Common myeloid progenitor, CD34-positive (primary cell): ENCODE results near the gene C11orf97.

ENCODE experiments used
- CTCF ChIA-PET: fragments of 350-600 bp; sonication (Branson Sonifier 250); formaldehyde crosslinking; loops from one replicate; lab custom pipeline; 2021; ENCODE audit warnings: antibody characterized with exemption; lab: Charles Lee
- POLR2A ChIA-PET: fragments of 350-600 bp; sonication (Branson Sonifier 250); formaldehyde crosslinking; loops from one replicate; lab custom pipeline; 2021; ENCODE audit warnings: antibody characterized with exemption; lab: Charles Lee
- DNase-seq, 3 donors: peaks; one replicate each; pipeline versions ENCODE4 v3.0.0 to v3.0.0-alpha.2; 2013
- H3K27ac ChIP-seq, 2 experiments: 1 replicate in 1 of 2; 2 replicates in 1 of 2; pipeline ENCODE4 v1.7.0; 2013; ENCODE audit warnings: inconsistent platforms in 2 of 2, low read length in 2 of 2, mild to moderate bottlenecking in 2 of 2, low read depth in 1 of 2, moderate library complexity in 1 of 2; ENCODE audit not compliant: severe bottlenecking in 2 of 2, insufficient read depth in 1 of 2, poor library complexity in 1 of 2
- H3K27me3 ChIP-seq, 5 experiments: replicated peaks in 2 of 5; 1 replicate in 3 of 5; 2 replicates in 2 of 5; pipeline versions ENCODE4 v1.6.1 to v1.7.0; 2013; ENCODE audit warnings: low read length in 4 of 5, mild to moderate bottlenecking in 2 of 5, moderate library complexity in 2 of 5, inconsistent platforms in 1 of 5; ENCODE audit not compliant: insufficient read depth in 5 of 5, control insufficient read depth in 4 of 5
- H3K36me3 ChIP-seq, 4 experiments: 1 replicate in 2 of 4; 2 replicates in 2 of 4; pipeline versions ENCODE4 v1.6.1 to v1.7.0; 2013; ENCODE audit warnings: low read length in 3 of 4, control low read depth in 1 of 4, mild to moderate bottlenecking in 1 of 4; ENCODE audit not compliant: control insufficient read depth in 4 of 4, insufficient read depth in 4 of 4
- H3K4me1 ChIP-seq, 4 experiments: 1 replicate in 3 of 4; 2 replicates in 1 of 4; pipeline versions ENCODE4 v1.6.1 to v1.7.1; 2013; ENCODE audit warnings: low read length in 3 of 4, mild to moderate bottlenecking in 3 of 4, control low read depth in 1 of 4, inconsistent platforms in 1 of 4, moderate library complexity in 1 of 4; ENCODE audit not compliant: control insufficient read depth in 4 of 4, insufficient read depth in 4 of 4; ENCODE audit errors: control extremely low read depth in 1 of 4
- H3K4me3 ChIP-seq, 7 experiments: 1 replicate in 4 of 7; 2 replicates in 3 of 7; pipeline versions ENCODE4 v1.5.1 to v1.7.0; 2013; ENCODE audit warnings: mild to moderate bottlenecking in 7 of 7, low read length in 6 of 7, moderate library complexity in 6 of 7, inconsistent platforms in 2 of 7, low read depth in 2 of 7, control low read depth in 1 of 7; ENCODE audit not compliant: insufficient read depth in 4 of 7, control insufficient read depth in 1 of 7; ENCODE audit errors: extremely low read depth in 1 of 7
- H3K9me3 ChIP-seq, 5 experiments: 1 replicate in 4 of 5; 2 replicates in 1 of 5; pipeline versions ENCODE4 v1.6.1 to v1.7.1; 2013; ENCODE audit warnings: low read length in 4 of 5, mild to moderate bottlenecking in 2 of 5, inconsistent platforms in 1 of 5, low read depth in 1 of 5, moderate library complexity in 1 of 5; ENCODE audit not compliant: control insufficient read depth in 4 of 5, insufficient read depth in 2 of 5; ENCODE audit errors: control extremely low read depth in 1 of 5
- WGBS: methylation state at CpG from one replicate; pipeline ENCODE4 v1.1.5; 2013; ENCODE audit not compliant: insufficient coverage; 5-methylcytosine and 5-hydroxymethylcytosine counted together

The C11orf97 gene

DNA sequence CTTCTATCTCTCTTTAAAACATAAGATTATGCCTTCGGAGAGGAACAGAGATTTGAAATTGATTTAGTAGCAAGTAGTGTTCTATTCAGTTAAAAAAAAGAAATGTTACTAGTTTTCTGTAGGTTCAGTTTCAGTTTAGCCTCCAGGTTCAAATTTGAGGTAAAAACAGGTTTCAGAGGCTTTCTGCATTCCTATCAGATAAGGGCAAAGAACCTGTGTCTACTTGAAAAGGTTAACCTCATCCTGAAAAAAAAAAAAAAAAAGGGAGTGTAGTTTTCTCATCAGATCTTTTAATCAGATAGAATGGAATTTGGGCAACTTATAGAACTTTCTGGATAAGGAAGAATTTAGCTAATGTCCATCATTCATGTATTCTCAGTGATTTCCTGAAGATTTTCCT is 12.1 kb downstream of the C11orf97 start:
- H3K4me1 ChIP-seq, result peaks cover 3 to 15% (median 8%) of the 10 kb centered on the region in 4 experiments
- H3K27ac ChIP-seq, result no peak overlapping the region
- H3K4me3 ChIP-seq, result no peak overlapping the region
- ChIA-PET POLR2A (no interaction called here), CTCF (interaction anchor here (9.1 kb wide), 1 partner anchor 72 kb away, joined by 109 read pairs; no protein-coding TSS in a partner anchor)
- no peak for DNase-seq
- no CpG with 5 or more reads among the region's 1 CpG for WGBS
- H3K9me3 ChIP-seq, result no peaks in the 10 kb centered on the region
- H3K36me3 ChIP-seq, result no peaks in the 10 kb centered on the region
- no peaks in the 10 kb centered on the region for H3K27me3 ChIP-seq

DNA sequence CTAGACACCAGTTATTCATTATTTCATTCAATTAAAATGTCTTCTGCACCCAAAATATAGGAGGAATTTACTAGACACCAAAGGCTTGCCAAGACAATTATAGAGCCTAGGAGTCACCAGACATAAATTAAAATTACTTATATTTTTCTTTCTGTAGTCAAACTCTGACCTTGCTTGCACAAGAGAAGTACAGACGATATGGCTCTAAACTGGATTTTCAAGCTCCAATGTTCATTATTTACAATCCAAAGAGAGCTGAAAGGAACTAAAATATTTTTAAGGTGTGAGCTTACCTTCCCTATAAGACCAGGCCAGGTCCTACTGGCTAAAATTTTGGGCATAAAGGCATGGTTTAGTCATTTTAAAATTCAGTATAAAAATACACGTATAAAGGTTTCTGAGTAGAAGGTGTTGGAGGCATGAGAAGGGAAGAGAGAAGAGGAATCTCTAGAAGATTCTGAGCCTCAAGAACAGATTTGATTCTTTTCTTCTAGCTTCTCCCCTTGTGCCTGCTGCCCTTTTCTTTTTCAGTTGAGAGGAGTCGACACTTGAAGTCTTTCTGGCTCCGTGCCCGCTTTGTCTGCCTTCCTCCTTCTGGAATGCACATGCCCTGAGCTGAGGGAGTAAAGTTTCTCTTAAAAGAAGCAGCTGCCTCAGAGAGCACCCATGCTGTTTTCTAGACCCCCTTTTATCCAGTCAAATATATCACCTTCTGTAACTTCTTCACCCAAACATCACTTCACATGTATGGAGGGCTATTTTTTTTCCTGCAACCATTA is 13.5 kb downstream of the C11orf97 start:
- peaks cover 3 to 15% (median 8%) of the 10 kb centered on the region in 4 experiments for H3K4me1 ChIP-seq
- CTCF ChIA-PET, result interaction anchor here (0.9 to 1.4 kb wide), 3 partner anchors 9 to 72 kb away, joined by 3 to 5 read pairs (median 5); no protein-coding TSS in a partner anchor
- POLR2A ChIA-PET, result no interaction called here
- WGBS, result 100% methylated on average over 1 of the region's 5 CpGs
- H3K27ac ChIP-seq, result no peak overlapping the region
- H3K9me3 ChIP-seq, result no peaks in the 10 kb centered on the region
- H3K4me3 ChIP-seq, result no peak overlapping the region
- no peaks in the 10 kb centered on the region for H3K27me3 ChIP-seq
- H3K36me3 ChIP-seq, result no peaks in the 10 kb centered on the region
- DNase-seq, result peak; percentile 17 to 72 (median 67)

DNA sequence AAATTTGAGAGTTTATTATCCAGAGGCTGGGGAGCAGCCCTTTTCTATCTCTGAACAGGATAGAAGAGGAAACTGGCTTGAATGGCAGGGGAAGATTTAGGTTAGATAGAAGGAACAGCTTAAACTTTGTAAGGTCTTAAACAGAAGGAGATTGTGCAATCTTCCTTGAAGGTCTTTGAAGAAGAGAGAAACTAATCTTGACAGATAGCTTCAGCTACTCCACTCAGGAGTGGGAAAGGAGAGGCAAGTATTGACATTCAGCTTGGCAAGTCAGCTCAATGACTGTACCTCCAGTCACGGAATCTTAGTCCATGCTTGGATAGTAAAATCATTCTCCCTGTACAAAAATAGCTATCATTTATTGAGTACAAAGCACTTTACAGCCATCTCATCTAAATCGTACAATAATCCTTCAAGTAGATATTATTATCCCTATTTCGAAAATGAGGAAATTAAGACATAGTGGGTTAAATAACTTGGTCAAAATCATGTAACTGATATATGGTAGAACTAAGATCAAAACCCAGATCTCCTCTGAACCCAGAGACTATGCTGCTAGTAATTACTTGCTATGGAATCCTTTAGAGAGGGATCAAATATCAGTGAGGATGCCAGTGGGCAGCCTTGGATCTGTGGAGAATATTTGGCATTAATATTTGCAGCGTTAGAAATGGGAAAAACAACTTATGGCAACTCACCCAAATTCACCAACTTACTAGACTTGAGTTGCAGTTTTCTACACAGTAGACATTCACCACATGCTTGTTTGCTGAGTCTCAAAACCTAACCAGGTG is 14.6 kb downstream of the C11orf97 start:
- 100% methylated on average over 1 of the region's 4 CpGs for WGBS
- peak in 1 of 3 donors; percentile 26 for DNase-seq
- Histone ChIP-seq H3K4me3 (no peak overlapping the region), H3K36me3 (no peaks in the 10 kb centered on the region), H3K27ac (no peak overlapping the region), H3K4me1 (peaks cover 3 to 15% (median 8%) of the 10 kb centered on the region in 4 experiments), H3K27me3 (no peaks in the 10 kb centered on the region), H3K9me3 (no peaks in the 10 kb centered on the region)
- CTCF ChIA-PET, result interaction anchor here (1.1 to 1.4 kb wide), 2 partner anchors 10 to 71 kb away, joined by 3 to 5 read pairs; no protein-coding TSS in a partner anchor
- POLR2A ChIA-PET, result no interaction called here

DNA sequence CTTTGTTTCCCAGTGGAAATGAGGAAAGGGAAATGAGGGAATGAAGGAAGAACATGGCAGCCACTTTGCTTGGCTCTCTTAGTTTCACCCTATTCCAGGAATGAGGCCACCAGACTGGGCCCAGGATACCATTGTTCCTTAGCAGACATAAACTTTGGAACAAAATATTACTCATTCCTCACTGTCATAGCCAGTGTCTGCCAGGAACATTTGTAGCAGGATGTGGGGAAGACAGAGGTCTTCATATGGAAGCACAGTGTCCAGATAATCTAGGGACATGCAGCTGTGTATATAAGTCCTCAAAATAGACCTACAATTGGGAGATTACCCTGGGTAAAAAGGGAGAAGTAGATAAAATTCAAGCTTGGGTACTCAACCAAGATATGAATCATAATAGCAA is 16.3 kb downstream of the C11orf97 start:
- no peaks in the 10 kb centered on the region for H3K27me3 ChIP-seq
- H3K9me3 ChIP-seq, result no peaks in the 10 kb centered on the region
- CTCF ChIA-PET, result no interaction called here

DNA sequence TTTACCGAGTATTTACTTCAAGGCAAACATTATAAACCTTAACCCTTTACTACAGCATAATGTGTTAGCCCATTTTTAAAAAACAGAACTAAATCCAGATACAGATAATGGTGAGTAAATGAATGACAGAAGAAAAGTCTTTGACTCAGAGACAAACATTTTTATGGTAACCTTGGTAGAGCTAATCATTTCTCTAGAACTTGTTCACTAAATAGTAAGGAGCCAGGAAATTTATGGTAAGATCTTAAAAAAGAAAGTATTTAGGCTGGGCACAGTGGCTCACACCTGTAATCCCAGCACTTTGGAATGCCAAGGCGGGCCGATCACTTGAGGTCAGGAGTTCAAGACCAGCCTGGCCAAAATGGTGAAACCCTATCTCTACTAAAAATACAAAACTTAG is 19.9 kb downstream of the C11orf97 start:
- Histone ChIP-seq H3K36me3 (no peaks in the 10 kb centered on the region), H3K27me3 (no peaks in the 10 kb centered on the region), H3K4me3 (no peak overlapping the region), H3K4me1 (no peaks in the 10 kb centered on the region), H3K27ac (no peak overlapping the region), H3K9me3 (no peaks in the 10 kb centered on the region)
- POLR2A ChIA-PET, result no interaction called here
- no peak for DNase-seq
- CTCF ChIA-PET, result no interaction called here
- 94% methylated on average over 2 of the region's 3 CpGs for WGBS

More for the DNA sequence above, 16.3 kb downstream of the C11orf97 start:
- POLR2A ChIA-PET, result no interaction called here
- Histone ChIP-seq H3K27ac (no peak overlapping the region), H3K4me1 (peaks cover 3 to 15% (median 8%) of the 10 kb centered on the region in 4 experiments), H3K36me3 (no peaks in the 10 kb centered on the region), H3K4me3 (no peak overlapping the region)
- DNase-seq, result no peak

DNA sequence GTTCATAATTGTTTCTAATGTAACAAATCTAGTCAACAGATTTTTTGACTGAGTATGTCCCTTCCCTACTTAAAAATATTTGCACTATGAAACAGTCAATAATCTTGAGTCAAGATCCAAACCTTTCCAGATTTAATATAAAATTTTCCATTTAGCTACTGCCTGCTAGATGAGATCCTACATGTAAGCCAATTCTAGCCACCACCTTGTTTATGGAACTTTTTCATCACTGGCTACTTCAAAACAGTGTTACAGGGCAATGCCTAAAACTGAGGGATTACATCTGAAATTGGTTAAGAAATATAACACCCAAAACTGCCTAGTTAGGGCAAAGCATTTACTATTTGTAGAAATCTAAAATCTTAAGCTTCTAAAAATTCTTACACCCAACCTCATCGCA is 20.9 kb downstream of the C11orf97 start:
- no peaks in the 10 kb centered on the region for H3K27me3 ChIP-seq
- DNase-seq, result no peak
- no CpG with 5 or more reads among the region's 1 CpG for whole genome bisulfite sequencing
- H3K4me3 ChIP-seq, result no peak overlapping the region
- H3K9me3 ChIP-seq, result no peaks in the 10 kb centered on the region
- POLR2A ChIA-PET, result no interaction called here
- H3K36me3 ChIP-seq, result no peaks in the 10 kb centered on the region
- CTCF ChIA-PET, result no interaction called here
- H3K27ac ChIP-seq, result no peak overlapping the region
- no peaks in the 10 kb centered on the region for H3K4me1 ChIP-seq
